NCI-H526 (cell line): ENCODE data around the gene SPTBN1.

Experiments used
- DNase-seq, 2 experiments: peaks; one replicate each; lab custom pipeline; 2025; lab: John Stamatoyannopoulos, UW

Gene SPTBN1

DNA sequence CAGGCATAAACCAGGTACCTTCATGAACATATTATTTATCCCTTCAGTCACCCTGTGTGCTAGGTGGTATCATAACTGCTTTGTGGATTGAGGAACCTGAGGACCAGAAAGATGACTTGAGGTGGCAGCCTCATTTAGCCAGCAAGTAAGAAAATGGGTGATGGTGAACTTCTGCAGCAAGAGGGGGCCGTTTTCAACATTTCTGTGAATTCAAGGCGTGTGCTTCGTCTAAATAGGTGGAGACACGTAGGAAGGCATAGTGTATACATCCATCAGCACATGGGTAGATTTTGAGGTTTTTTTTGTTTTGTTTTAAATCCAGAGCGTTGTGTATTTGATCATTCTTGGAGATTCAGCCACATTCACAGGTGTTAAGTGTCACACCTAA, 118.7 kb downstream of the SPTBN1 start:
- DNase-seq, result no peak

- no peak for DNase-seq
Measured at GRCh38 chr2:54575379-54575888, 119.3 kb downstream of the SPTBN1 start.

DNA sequence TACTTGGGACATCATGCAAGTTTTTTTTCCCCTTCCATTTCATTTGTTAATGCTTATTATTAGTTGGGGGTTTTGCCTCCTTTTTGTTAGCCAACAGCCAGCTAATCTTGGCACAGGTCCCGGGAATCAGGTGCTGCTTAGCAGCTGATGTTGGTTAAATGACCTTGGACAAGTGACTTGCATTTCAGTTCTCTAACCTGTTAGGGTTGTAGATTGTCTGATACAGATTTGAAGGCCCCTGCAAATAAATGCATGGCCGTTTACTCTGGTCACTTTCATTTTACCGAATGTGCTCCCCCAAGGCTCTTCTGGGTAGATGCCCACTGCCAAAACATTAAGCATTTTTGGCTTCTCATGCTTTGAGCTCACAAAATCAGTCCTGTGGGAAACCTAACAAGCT, 120.9 kb downstream of the SPTBN1 start:
- DNase-seq, result peak; percentile 63 to 71

- peak in 1 of 2 experiments; percentile 19 for DNase-seq
Measured at GRCh38 chr2:54577944-54578647, 122.0 kb downstream of the SPTBN1 start.

- no peak for DNase-seq
Measured at GRCh38 chr2:54578648-54579045, 122.5 kb downstream of the SPTBN1 start.

DNA sequence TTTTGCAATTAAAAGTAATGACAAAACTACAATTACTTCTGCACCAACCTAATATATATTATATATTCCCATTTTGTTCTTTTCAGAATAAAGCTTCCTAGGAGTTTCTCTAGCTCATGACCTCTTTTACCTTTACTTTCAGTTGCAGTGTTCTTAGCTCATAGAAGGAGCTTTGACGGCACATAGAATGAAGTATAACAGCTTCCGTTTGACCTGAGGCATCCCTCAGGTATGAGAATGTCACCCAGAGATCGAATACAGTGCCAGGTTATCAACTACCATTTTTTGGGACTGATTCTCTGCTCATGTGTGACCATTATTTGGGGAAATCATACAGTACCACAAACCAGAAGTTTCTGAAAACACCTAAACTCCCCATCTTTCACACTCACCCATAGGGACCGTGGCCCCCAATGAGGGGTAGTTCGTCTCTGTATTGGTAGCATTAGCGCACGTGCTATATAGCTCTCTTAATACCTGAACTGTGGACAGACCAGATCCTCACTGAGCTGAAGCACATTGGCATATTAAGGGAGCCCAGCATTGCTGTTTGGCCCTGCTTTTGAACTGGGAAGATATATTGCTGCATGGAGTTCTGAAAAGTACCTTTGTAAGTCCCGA, 123.0 kb downstream of the SPTBN1 start:
- peak in 1 of 2 experiments; percentile 53 for DNase-seq

- peak; percentile 66 to 79 for DNase-seq
Measured at GRCh38 chr2:54579682-54580620, 123.8 kb downstream of the SPTBN1 start.

GRCh38 chr2:54581326-54582039, 125.4 kb downstream of the SPTBN1 start:
- no peak for DNase-seq

GRCh38 chr2:54582987-54583386, 126.9 kb downstream of the SPTBN1 start:
- DNase-seq, result no peak

DNA sequence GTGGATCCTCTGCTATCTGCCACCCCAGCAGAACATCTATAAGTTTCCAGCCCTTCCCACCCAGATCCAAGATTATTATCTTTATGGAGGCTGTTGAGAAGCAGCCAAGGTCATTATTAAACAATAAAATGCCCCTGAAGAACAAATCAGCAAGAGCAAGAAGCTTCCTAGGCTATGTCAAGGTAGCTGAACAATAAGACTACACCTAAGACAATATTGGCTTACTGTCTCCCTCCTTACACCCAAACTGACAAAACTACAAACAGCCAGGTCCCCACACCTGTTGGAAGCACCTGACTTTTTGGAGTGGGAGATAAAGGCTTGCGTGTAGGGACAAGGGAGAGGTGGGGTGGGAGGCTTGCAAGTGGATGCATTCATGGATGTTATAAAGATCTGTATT, 128.5 kb downstream of the SPTBN1 start:
- no peak for DNase-seq

- DNase-seq, result no peak
Measured at GRCh38 chr2:54585136-54585733, 129.1 kb downstream of the SPTBN1 start.

GRCh38 chr2:54586062-54586461, 129.9 kb downstream of the SPTBN1 start:
- no peak for DNase-seq

- no peak for DNase-seq
Measured at GRCh38 chr2:54586494-54586893, 130.4 kb downstream of the SPTBN1 start.

GRCh38 chr2:54587171-54588016, 131.3 kb downstream of the SPTBN1 start:
- DNase-seq, result no peak

- DNase-seq, result no peak
Measured at GRCh38 chr2:54588244-54588899, 132.2 kb downstream of the SPTBN1 start.

DNA sequence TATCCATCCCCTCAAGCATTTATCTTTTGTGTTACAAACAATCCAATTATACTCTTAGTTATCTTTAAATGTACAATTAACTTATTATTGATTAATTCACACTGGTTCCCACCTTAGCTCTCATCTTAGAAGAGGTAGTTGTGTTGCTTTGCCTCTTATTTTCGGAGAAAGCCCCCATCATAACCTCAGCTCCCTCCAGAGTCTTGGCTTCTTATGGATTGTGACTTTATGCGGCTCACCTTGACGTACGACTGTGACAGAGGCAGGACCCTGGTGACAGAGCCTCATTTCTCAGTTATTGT, 132.9 kb downstream of the SPTBN1 start:
- no peak for DNase-seq

DNA sequence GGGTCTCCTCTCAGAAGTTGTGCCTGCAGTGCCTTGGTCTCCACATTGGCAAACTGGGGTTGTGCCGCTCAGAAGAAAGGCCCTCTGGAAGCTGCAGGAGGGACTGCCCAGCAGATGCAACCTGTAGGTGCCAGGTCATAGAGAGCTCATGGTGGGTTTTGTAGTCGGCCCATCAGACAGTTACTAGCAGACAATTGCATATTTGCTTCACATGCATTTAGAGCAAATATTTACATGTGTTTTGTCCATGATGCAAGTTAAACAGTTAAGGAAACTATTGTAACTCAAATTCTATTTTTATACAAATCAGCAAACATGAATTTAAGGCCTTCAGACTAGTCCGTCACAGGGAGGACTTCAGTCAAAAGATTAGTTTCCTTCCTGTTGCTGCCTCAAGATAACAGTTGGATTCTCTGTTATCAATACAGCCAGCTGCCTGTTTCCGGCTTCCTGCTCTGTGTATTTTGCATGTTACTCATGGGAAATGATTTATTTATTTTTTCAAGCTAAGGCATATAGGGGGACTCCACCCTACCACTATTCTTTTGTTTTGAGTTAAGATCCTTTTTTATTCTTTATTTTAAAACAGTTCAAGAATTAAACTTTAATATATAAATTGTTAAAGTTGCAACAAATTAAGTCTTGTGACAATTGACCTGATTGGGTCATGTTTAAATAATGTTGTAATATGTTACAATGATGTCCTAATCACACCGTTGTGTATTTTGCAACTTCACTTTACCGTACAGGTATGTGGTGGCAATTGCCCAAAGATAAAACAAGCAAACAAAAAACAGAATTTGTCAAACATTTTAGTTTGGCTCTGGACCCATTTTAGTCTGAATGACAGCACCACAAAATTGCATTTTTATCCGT, 133.5 kb downstream of the SPTBN1 start:
- DNase-seq, result peak in 1 of 2 experiments; percentile 40

DNA sequence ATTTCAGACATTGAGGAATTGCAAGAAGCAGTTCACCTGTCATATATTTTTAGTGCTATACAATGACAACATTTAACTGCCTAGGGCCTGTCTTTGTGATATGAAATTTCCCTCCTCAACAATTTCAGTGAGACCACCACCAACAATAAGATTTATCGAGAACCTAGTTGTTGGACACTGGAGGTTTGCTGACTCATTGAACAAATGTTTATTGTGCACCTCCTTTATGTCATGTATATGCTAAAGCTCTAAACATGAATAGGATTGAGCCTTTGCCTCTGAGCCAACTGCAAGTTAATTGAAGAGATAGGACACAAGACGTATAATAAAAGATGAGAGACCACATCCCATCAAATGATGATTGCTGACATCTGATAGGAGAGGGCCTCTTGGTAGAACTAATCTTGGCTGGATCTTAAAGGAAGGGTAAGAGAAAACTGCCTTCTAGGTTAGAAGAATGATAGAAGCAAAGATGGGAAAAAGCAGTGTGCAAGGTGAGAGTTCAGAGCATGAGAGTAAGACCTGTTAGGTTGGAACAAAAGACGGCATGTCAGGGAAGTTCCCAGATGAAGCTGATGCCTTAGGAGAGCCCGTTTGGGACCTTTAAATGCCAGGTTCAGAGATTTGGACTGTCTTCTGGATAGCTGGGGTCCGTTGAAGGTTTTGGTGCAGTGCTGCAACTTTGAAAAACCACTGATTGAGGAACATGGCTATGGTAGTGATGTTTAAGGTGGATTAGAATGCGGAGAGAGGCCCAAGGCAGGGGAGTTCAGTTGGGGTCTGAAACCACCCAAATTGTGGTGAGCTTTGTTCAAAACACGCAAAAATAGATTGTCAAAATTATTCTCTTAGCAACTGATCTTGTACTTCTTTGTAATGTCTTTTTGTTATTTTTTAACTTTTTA, 134.3 kb downstream of the SPTBN1 start:
- DNase-seq, result no peak
